PC-9 (cell line): Measurements from ENCODE around the gene CFAP92. TPM values are rescaled to one million over a fixed set of nuclear protein-coding genes. Genes with fewer than 3 reads are reported as not detected.

ENCODE experiments used
- BruUV-seq: library from RNA; stranded (reverse); fragments of 400-500 nt; replicated peaks from 2 replicates; lab custom pipeline; 2021; lab: Mats Ljungman, UMichigan
- CTCF ChIA-PET: fragments of 300-600 bp; sonication (Branson Sonifier 250); formaldehyde crosslinking; loops from one replicate; lab custom pipeline; 2022; ENCODE audit warnings: antibody characterized with exemption; lab: Charles Lee
- POLR2A ChIA-PET: fragments of 300-600 bp; sonication (Branson Sonifier 250); formaldehyde crosslinking; loops from one replicate; lab custom pipeline; 2022; ENCODE audit warnings: antibody characterized with exemption; ENCODE audit not compliant: unreplicated experiment; lab: Charles Lee
- DNase-seq, 2 experiments: peaks; one replicate each; pipeline versions ENCODE4 v3.0.0 to v3.0.0-alpha.2; 2015 to 2022; ENCODE audit warnings: mixed read lengths in 1 of 2
- H2AFZ ChIP-seq: fragments of 200-600 bp; sonication (generic); 2 replicates; pipeline ENCODE4 v1.8.1; 2017; ENCODE audit warnings: antibody characterized with exemption
- H3F3A ChIP-seq: fragments of 200-600 bp; sonication (generic); 2 replicates; pipeline ENCODE4 v1.8.1; 2017; ENCODE audit warnings: antibody characterized with exemption, mild to moderate bottlenecking, low read depth; ENCODE audit not compliant: insufficient read depth
- H3K27ac ChIP-seq: fragments of 200-600 bp; sonication (generic); 2 replicates; pipeline ENCODE4 v1.6.1; 2016; ENCODE audit warnings: mixed run types
- H3K27me3 ChIP-seq: fragments of 200-600 bp; sonication (generic); 2 replicates; pipeline ENCODE4 v1.6.1; 2016; ENCODE audit warnings: low read depth, mixed run types; ENCODE audit not compliant: insufficient read depth
- H3K36me3 ChIP-seq: fragments of 200-600 bp; sonication (generic); 2 replicates; pipeline ENCODE4 v1.6.1; 2016; ENCODE audit warnings: low read depth, mixed run types
- H3K4me1 ChIP-seq: fragments of 200-600 bp; sonication (generic); replicated peaks from 2 replicates; pipeline ENCODE4 v1.6.1; 2016; ENCODE audit warnings: mixed run types; ENCODE audit not compliant: insufficient read depth
- H3K4me2 ChIP-seq: fragments of 200-600 bp; sonication (generic); 2 replicates; pipeline ENCODE4 v1.6.1; 2017; ENCODE audit warnings: mixed run types
- H3K4me3 ChIP-seq: fragments of 200-600 bp; sonication (generic); 2 replicates; pipeline ENCODE4 v1.6.1; 2016; ENCODE audit warnings: mixed run types
- H3K79me2 ChIP-seq: fragments of 200-600 bp; sonication (generic); 2 replicates; pipeline ENCODE4 v1.6.1; 2017; ENCODE audit warnings: low read depth, mixed run types
- H3K9me2 ChIP-seq: fragments of 200-600 bp; sonication (generic); 2 replicates; pipeline ENCODE4 v1.8.1; 2017; ENCODE audit warnings: mild to moderate bottlenecking; ENCODE audit not compliant: insufficient read depth
- H3K9me3 ChIP-seq: fragments of 200-600 bp; sonication (generic); 2 replicates; pipeline ENCODE4 v1.8.1; 2016; ENCODE audit warnings: low read depth; ENCODE audit not compliant: insufficient read depth
- H4K20me1 ChIP-seq: fragments of 200-600 bp; sonication (generic); 2 replicates; pipeline ENCODE4 v1.8.1; 2017; ENCODE audit not compliant: insufficient read depth
- EZH2 ChIP-seq: fragments of 200-600 bp; sonication (generic); IDR thresholded peaks from 2 replicates; pipeline ENCODE4 v1.8.0; 2017; ENCODE audit warnings: antibody characterized with exemption, low read depth
- intact Hi-C: fragments of 100-400 bp; cut with micrococcal nuclease; formaldehyde crosslinking; loops from one replicate; pipeline ENCODE4 v1.10.0; 2022; ENCODE audit not compliant: unreplicated experiment
- total RNA-seq: library from RNA; stranded (reverse); gene quantifications from 2 replicates; pipeline ENCODE4 v1.2.3, GENCODE V29; 2021
- TF ChIP-seq, protein P1 (sequence below): fragments of 200-600 bp; sonication (generic); conservative IDR thresholded peaks from 2 replicates; pipeline ENCODE4 v1.6.1; 2017; ENCODE audit warnings: mixed run types, antibody characterized with exemption, mild to moderate bottlenecking, moderate library complexity

The CFAP92 gene
- total RNA-seq, 1 experiment from 2014 or later: 4.3 TPM

DNA sequence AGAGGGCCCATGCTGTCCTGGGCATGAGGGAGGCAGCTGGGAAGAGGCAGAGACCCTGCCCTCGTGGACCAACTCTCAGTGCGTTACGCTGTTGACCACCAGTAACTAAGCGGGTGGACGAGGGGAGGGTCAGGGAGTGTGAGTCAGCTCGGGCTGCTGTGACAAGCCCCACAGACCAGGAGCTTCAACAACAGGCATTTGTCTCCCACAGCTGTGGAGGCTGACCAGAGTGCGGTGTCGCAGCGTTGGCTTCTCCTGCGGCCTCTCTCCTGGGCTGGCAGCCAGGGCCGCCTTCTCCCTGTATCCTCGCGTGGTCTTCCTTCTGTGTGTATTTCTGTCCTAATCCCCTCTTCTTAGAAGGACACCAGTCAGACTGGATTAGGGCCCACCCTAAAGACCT, 20.3 kb upstream of the CFAP92 start:
- Histone ChIP-seq H3K4me1 (peaks cover 16% of the 10 kb centered on the region), H3K79me2 (no peaks in the 10 kb centered on the region), H3K36me3 (no peaks in the 10 kb centered on the region), H3K4me2 (no peak overlapping the region), H3F3A (no peaks in the 10 kb centered on the region), H2AFZ (no peak overlapping the region), H3K9me3 (no peaks in the 10 kb centered on the region), H3K9me2 (no peaks in the 10 kb centered on the region), H3K27ac (no peak overlapping the region), H4K20me1 (no peaks in the 10 kb centered on the region), H3K27me3 (no peaks in the 10 kb centered on the region), H3K4me3 (no peak overlapping the region)
- no TSS peak for BruUV-seq
- intact Hi-C loops: no loop called here
- ChIA-PET POLR2A (no interaction called here), CTCF (no interaction called here)
- no peak for DNase-seq
- TF ChIP-seq, protein P1, sequence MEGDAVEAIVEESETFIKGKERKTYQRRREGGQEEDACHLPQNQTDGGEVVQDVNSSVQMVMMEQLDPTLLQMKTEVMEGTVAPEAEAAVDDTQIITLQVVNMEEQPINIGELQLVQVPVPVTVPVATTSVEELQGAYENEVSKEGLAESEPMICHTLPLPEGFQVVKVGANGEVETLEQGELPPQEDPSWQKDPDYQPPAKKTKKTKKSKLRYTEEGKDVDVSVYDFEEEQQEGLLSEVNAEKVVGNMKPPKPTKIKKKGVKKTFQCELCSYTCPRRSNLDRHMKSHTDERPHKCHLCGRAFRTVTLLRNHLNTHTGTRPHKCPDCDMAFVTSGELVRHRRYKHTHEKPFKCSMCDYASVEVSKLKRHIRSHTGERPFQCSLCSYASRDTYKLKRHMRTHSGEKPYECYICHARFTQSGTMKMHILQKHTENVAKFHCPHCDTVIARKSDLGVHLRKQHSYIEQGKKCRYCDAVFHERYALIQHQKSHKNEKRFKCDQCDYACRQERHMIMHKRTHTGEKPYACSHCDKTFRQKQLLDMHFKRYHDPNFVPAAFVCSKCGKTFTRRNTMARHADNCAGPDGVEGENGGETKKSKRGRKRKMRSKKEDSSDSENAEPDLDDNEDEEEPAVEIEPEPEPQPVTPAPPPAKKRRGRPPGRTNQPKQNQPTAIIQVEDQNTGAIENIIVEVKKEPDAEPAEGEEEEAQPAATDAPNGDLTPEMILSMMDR: no peak
- no peak for TF ChIP-seq EZH2

DNA sequence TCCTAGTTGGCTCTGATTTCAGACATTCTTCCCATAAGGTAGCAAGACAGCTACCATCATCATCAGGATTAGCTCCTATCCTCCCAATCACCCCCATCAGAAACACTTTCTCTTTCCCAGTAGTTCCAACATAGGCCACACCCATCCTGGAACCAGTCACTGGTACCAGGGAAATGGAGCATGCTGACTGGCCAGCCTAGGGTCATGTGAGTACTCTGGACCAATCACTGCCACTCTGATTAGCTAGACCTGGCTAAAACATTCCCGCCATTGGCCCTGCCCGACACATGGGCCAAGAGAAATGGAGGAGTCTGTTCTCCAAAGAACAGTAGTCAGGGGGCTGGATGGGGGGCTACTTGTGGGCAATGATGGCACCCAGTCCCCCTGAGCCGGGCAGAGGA, 19.6 kb upstream of the CFAP92 start:
- no peak for TF ChIP-seq EZH2
- TF ChIP-seq, protein P1: no peak
- ChIA-PET POLR2A (no interaction called here), CTCF (no interaction called here)

DNA sequence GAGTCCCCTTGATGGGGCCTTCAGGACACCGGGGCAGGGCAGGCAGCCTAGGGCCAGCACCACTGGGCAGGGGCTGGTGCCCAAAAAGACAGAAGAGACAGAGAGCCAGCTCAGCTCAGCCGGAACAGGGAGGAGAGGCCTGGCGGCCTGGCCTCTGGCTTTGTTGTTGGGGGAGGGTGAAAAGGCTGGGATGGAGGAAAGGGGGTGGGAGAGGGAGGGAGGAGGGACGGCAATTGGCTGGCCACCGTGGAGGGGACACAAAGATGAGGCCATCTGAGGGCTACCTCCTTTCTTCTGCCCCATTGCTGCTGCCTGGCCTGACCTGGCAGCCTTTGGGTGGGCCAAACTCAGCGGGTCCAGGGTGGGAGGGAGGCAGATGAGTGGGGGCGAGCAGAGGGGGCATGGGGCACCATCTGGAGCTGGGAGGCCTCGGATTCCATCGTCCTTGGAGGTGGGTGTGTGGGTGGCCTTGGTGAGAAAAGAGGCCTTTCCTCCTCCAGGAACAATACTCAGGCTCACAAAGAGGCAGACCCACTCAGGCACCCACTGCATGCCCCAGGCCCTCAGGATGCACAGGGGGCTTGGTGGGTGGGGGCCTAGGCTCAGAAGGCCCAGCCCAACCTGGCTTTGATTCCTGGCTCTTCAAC, 16.6 kb upstream of the CFAP92 start:
- intact Hi-C loops: no loop called here
- Histone ChIP-seq H2AFZ (no peak overlapping the region), H3K4me1 (peaks cover 4% of the 10 kb centered on the region; the same call in 1 of the 2 replicates), H3K4me2 (no peak overlapping the region), H3K9me2 (no peaks in the 10 kb centered on the region), H3K4me3 (no peak overlapping the region), H3K9me3 (no peaks in the 10 kb centered on the region), H3K27ac (no peak overlapping the region), H4K20me1 (no peaks in the 10 kb centered on the region), H3F3A (no peaks in the 10 kb centered on the region), H3K27me3 (no peaks in the 10 kb centered on the region), H3K36me3 (no peaks in the 10 kb centered on the region), H3K79me2 (no peaks in the 10 kb centered on the region)
- no peak for DNase-seq
- ChIA-PET POLR2A (no interaction called here), CTCF (interaction anchor here (0.6 kb wide), 1 partner anchor 1101 kb away, joined by 3 read pairs; no protein-coding TSS in a partner anchor)
- no TSS peak for BruUV-seq
- TF ChIP-seq EZH2: no peak
- TF ChIP-seq, protein P1: no peak

More for the DNA sequence above, 19.6 kb upstream of the CFAP92 start:
- peaks cover 16% of the 10 kb centered on the region for H3K4me1 ChIP-seq
- no peak overlapping the region for H3K4me2 ChIP-seq
- intact Hi-C loops: no loop called here
- H3F3A ChIP-seq: no peaks in the 10 kb centered on the region
- no peaks in the 10 kb centered on the region for H3K79me2 ChIP-seq
- no peak for DNase-seq
- no peak overlapping the region for H3K27ac ChIP-seq
- H3K4me3 ChIP-seq: no peak overlapping the region
- H3K27me3 ChIP-seq: no peaks in the 10 kb centered on the region
- no peaks in the 10 kb centered on the region for H3K9me2 ChIP-seq
- H3K36me3 ChIP-seq: no peaks in the 10 kb centered on the region
- no peak overlapping the region for H2AFZ ChIP-seq
- no peaks in the 10 kb centered on the region for H3K9me3 ChIP-seq
- no peaks in the 10 kb centered on the region for H4K20me1 ChIP-seq
- BruUV-seq: no TSS peak
